Measurements from ENCODE around the gene LRRC63. TPM values are rescaled to one million over a fixed set of nuclear protein-coding genes. Genes with fewer than 3 reads are reported as not detected.

The LRRC63 gene
- total and polyA plus RNA-seq, 9 of the 15 experiments (the other 6 are each of a cell fraction or from before 2014, with no cell fraction given) = 0.07 to 0.41 (median 0.24) TPM; not detected in 1

- TF ChIP-seq, protein P1, sequence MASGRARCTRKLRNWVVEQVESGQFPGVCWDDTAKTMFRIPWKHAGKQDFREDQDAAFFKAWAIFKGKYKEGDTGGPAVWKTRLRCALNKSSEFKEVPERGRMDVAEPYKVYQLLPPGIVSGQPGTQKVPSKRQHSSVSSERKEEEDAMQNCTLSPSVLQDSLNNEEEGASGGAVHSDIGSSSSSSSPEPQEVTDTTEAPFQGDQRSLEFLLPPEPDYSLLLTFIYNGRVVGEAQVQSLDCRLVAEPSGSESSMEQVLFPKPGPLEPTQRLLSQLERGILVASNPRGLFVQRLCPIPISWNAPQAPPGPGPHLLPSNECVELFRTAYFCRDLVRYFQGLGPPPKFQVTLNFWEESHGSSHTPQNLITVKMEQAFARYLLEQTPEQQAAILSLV (tag; IDR thresholded peaks at IDR 0.05) = 0 out of 2 replicates have a peak, but pooled peaks have one; percentile 42
- TF ChIP-seq ZBTB33 (CRISPR knock-in tag; IDR thresholded peaks at IDR 0.05) (no peak), CXXC5 (CRISPR knock-in tag; IDR thresholded peaks at IDR 0.05) (peak; percentile 54; the same call in 1 of the 2 replicates), TRIM24 (IDR thresholded peaks at IDR 0.05) (peak; percentile 69 to 89; a peak in 3 of 4 replicates), TCFL5 (CRISPR knock-in tag; conservative IDR thresholded peaks at IDR 0.05) (no peak), ZEB2 (IDR thresholded peaks at IDR 0.05) (peak; percentile 27; the same call in 1 of the 2 replicates), PCBP1 (IDR thresholded peaks at IDR 0.05; ENCODE audit: low read depth, low read length, poor library complexity, severe bottlenecking) (no peak), NR4A1 (CRISPR knock-in tag; IDR thresholded peaks at IDR 0.05) (no peak), NR4A1 (tag; IDR thresholded peaks at IDR 0.05) (no peak), TCF7 (IDR thresholded peaks at IDR 0.05; ENCODE audit: borderline replicate concordance) (no peak), EP300 (IDR thresholded peaks at IDR 0.05; ENCODE audit: low read length) (peak; percentile 18; the same call in 1 of the 2 replicates), L3MBTL2 (IDR thresholded peaks at IDR 0.05) (0 out of 2 replicates have a peak, but pooled peaks have one; percentile 15)
- TF ChIP-seq, protein P2, sequence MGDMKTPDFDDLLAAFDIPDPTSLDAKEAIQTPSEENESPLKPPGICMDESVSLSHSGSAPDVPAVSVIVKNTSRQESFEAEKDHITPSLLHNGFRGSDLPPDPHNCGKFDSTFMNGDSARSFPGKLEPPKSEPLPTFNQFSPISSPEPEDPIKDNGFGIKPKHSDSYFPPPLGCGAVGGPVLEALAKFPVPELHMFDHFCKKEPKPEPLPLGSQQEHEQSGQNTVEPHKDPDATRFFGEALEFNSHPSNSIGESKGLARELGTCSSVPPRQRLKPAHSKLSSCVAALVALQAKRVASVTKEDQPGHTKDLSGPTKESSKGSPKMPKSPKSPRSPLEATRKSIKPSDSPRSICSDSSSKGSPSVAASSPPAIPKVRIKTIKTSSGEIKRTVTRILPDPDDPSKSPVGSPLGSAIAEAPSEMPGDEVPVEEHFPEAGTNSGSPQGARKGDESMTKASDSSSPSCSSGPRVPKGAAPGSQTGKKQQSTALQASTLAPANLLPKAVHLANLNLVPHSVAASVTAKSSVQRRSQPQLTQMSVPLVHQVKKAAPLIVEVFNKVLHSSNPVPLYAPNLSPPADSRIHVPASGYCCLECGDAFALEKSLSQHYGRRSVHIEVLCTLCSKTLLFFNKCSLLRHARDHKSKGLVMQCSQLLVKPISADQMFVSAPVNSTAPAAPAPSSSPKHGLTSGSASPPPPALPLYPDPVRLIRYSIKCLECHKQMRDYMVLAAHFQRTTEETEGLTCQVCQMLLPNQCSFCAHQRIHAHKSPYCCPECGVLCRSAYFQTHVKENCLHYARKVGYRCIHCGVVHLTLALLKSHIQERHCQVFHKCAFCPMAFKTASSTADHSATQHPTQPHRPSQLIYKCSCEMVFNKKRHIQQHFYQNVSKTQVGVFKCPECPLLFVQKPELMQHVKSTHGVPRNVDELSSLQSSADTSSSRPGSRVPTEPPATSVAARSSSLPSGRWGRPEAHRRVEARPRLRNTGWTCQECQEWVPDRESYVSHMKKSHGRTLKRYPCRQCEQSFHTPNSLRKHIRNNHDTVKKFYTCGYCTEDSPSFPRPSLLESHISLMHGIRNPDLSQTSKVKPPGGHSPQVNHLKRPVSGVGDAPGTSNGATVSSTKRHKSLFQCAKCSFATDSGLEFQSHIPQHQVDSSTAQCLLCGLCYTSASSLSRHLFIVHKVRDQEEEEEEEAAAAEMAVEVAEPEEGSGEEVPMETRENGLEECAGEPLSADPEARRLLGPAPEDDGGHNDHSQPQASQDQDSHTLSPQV (IDR thresholded peaks at IDR 0.05) = no peak
- TF ChIP-seq, protein P3, sequence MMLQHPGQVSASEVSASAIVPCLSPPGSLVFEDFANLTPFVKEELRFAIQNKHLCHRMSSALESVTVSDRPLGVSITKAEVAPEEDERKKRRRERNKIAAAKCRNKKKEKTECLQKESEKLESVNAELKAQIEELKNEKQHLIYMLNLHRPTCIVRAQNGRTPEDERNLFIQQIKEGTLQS (IDR thresholded peaks at IDR 0.05) = peak; percentile 89
- TF ChIP-seq, protein P3 (CRISPR knock-in tag; conservative IDR thresholded peaks at IDR 0.05) = no peak
- TF ChIP-seq, protein P4, sequence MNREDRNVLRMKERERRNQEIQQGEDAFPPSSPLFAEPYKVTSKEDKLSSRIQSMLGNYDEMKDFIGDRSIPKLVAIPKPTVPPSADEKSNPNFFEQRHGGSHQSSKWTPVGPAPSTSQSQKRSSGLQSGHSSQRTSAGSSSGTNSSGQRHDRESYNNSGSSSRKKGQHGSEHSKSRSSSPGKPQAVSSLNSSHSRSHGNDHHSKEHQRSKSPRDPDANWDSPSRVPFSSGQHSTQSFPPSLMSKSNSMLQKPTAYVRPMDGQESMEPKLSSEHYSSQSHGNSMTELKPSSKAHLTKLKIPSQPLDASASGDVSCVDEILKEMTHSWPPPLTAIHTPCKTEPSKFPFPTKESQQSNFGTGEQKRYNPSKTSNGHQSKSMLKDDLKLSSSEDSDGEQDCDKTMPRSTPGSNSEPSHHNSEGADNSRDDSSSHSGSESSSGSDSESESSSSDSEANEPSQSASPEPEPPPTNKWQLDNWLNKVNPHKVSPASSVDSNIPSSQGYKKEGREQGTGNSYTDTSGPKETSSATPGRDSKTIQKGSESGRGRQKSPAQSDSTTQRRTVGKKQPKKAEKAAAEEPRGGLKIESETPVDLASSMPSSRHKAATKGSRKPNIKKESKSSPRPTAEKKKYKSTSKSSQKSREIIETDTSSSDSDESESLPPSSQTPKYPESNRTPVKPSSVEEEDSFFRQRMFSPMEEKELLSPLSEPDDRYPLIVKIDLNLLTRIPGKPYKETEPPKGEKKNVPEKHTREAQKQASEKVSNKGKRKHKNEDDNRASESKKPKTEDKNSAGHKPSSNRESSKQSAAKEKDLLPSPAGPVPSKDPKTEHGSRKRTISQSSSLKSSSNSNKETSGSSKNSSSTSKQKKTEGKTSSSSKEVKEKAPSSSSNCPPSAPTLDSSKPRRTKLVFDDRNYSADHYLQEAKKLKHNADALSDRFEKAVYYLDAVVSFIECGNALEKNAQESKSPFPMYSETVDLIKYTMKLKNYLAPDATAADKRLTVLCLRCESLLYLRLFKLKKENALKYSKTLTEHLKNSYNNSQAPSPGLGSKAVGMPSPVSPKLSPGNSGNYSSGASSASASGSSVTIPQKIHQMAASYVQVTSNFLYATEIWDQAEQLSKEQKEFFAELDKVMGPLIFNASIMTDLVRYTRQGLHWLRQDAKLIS (CRISPR knock-in tag; IDR thresholded peaks at IDR 0.05) = no peak
These were observed 103.9 kb downstream of the LRRC63 start (continued) for GRCh38 chr13:46315491-46316075.

Measured in K562 (cell line).